NK-92 (cell line): ENCODE results near the gene NPAS2.

Source experiments
- DNase-seq: peaks from one replicate; lab custom pipeline; 2025; ENCODE audit not compliant: unreplicated experiment; lab: John Stamatoyannopoulos, UW

NPAS2 gene

DNA sequence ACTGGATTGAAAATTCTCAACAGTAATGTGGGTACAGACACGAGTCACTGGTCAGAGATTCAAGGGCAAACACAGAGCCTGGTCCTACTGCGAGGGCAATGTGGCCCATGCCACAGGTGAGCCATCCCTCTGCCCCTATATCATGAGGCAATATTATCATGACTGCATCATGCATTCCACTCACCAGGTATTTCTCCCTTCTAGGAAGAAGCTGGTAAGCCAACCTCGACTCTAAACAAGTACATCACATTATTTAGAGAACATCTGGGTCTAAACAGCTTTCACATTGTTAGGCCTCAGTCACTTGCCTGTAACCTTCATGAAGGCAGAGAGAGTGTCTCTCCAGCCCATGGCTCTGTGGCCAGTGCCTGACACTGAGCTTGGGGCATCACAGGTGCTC is 167.6 kb downstream of the NPAS2 start:
- no peak for DNase-seq

DNA sequence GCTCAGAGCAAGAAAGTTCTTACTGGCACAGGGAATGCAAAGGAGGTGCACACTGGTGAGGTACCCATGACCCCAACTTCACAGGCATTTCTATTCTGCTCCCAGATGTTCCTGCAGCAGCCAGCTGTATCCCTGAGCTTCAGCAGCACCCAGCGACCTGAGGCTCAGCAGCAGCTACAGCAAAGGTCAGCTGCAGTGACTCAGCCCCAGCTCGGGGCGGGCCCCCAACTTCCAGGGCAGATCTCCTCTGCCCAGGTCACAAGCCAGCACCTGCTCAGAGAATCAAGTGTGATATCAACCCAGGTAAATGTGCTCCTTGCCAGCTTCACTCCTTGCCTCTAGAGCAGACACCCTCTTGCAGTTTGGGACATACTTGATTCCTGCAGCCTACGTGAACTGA is 168.0 kb downstream of the NPAS2 start:
- DNase-seq: no peak

DNA sequence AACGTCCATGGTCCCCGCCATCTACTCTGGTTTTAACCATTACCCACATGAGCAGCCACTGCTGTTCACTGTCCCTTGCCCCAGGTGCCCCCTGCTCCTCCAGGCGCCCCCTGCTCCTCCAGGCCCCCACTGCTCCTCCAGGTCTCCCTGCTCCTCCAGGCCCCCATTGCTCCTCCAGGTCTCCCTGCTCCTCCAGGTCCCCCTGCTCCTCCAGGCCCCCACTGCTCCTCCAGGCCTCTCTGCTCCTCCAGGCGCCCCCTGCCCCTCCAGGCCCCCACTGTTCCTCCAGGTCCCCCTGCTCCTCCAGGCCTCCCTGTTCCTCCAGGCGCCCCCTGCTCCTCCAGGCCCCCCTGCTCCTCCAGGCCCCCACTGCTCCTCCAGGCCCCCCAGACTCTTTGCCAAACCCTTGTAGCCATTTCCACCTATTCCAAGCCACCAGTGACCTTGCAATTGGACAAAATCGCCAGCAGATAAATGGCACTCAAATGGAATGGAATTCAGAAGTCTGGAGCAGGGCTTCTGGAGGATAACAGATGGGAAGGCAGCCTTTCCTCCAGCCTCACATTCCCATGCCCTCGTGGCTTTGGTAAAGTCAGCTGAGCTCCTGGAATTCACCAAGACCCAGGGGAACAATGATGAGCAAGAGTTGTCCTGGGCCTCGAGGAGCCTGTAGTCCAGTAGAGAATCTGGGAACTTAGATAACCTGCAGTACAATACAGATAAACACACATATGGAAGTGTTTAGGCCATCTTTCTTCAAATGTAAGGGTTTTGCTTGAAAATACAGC is 168.9 kb downstream of the NPAS2 start:
- no peak for DNase-seq

DNA sequence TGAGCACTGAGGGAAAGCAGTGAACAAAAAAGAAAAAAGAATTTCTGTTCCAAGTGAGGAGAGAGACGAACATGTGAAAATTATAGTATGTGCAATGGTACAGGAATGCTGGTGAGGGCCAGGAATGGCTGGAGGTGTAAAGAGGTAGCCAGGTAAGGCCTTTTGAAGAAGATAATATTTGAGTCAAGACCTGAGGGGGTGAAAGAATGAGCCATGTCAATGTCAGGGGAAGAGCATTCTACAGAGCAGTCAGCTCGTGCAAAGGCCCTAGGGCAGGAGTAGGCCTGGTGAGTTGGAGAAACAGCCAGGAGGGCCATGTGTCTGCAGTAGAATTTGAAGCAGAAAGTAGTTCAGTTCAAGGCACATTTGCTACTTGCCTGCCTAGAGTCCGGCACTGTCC is 169.7 kb downstream of the NPAS2 start:
- no peak for DNase-seq

DNA sequence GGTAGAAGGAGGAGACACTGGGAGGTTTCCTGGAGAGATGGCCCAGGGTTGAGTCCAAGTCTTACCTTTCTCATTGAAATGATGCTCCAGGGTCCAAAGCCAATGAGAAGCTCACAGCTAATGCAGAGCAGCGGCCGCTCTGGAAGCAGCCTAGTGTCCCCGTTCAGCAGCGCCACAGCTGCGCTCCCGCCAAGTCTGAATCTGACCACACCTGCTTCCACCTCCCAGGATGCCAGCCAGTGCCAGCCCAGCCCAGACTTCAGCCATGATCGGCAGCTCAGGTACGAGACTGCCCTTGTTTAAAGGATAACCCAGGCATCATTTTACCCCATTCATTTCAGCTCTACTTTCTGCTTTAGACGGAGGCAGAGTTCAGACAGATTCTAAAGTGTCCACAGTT is 170.2 kb downstream of the NPAS2 start:
- DNase-seq: no peak

DNA sequence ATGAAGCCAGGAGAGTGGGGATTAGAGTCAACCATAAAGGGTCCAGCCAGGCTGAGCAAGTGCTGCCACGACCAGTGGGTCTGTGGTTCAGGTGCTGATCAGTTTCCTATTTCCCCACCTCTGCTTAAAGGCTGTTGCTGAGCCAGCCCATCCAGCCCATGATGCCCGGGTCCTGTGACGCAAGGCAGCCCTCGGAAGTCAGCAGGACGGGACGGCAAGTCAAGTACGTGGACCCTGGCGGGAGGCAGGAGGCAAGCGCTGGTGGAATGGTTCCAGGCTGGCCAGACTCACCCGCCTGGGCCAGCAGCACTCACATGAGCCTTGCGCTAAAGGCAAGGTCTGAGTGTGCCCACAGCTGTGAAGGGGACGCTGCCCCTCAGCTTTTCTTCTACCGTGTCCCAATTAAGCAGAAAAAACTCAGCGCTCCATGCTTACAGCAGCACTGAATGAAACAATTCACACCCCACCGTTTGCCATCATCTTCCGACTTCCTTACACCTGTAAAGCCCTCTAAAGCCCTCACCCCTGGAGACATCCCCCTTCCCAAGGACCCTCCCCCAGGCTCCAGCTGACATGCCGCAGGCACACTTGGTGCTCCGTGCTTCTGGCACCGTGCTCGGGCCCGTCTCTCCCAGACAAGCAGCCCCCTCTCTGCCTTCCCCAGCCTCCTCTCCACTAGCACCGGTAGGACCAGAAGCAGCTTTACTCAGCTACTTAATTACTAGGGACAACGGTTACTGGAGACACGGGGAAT is 170.9 kb downstream of the NPAS2 start:
- DNase-seq: no peak

DNA sequence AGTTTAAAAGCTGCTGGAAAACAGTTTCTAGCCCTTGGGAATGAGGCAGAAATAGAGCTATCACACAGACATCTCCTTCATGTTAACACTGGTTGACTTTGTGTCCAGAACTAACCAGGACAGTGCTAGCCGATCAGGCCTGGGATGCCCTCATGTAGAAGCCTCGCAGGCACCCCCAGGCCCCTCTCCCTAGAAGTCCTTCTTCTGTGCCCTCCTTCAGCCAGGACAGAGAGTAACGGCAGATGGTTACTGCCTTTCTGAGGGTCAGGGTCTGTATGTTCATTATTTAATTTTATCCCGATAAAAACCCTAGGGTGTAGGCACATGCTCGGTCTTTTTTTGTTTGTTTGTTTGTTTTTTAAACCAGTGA is 171.4 kb downstream of the NPAS2 start:
- DNase-seq: no peak

DNA sequence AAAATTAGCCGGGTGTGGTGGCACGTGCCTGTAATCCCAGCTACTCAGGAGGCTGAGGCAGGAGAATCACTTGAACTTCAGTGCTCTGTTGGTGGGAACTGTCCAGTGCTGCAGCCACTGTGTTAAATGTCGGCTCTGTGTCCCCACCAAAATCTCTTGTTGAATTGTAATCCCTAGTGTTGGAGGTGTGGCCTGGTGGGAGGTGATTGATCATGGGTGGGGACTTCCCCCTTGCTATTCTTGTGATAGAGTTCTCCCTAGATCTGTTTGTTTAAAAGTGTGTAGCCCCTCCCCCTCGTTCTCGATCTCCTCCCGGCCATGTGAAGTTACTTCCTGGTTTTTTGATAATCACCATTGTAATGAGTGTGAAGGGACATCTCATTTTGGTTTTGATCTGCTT is 172.3 kb downstream of the NPAS2 start:
- no peak for DNase-seq

DNA sequence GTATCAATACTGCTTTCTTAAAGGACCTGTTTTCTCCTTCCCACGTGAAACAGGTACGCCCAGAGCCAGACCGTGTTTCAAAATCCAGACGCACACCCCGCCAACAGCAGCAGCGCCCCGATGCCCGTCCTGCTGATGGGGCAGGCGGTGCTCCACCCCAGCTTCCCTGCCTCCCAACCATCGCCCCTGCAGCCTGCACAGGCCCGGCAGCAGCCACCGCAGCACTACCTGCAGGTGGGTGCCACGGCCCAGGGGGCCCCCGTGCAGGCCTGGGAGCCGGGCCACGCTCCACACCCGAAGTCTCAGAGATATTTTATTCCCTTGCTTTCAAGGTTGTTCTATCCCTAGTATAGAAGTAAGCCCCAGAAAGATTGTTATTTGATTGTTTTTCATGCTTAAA is 173.4 kb downstream of the NPAS2 start:
- no peak for DNase-seq

DNA sequence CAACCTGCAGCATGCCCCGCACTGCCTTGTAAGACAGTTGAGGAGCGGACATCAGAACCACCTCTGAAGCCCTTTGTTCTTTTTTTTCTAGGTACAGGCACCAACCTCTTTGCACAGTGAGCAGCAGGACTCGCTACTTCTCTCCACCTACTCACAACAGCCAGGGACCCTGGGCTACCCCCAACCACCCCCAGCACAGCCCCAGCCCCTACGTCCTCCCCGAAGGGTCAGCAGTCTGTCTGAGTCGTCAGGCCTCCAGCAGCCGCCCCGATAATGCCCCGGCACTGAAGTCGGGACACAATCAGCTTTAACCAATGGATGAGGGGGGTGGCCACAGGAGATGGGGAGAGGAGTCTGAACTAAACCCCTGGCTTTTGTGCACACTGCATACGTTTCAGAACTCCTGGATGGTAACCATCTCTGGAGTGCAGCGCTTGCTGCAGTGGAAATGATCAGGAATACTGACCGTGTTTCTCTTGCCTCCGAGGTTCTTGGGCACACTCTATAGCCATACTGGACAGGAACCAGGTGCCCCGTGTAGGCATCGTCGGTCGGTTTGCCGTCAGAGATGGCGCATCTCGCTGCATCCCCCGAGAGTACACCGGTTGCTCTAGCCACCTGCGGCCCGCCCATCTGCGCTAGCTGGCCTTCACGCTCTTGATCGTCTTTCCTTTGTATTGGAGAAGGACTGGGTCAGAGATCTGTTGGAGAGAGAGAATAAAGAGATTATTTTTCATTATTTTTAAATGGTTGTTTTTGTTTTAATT is 175.6 kb downstream of the NPAS2 start:
- DNase-seq: no peak

DNA sequence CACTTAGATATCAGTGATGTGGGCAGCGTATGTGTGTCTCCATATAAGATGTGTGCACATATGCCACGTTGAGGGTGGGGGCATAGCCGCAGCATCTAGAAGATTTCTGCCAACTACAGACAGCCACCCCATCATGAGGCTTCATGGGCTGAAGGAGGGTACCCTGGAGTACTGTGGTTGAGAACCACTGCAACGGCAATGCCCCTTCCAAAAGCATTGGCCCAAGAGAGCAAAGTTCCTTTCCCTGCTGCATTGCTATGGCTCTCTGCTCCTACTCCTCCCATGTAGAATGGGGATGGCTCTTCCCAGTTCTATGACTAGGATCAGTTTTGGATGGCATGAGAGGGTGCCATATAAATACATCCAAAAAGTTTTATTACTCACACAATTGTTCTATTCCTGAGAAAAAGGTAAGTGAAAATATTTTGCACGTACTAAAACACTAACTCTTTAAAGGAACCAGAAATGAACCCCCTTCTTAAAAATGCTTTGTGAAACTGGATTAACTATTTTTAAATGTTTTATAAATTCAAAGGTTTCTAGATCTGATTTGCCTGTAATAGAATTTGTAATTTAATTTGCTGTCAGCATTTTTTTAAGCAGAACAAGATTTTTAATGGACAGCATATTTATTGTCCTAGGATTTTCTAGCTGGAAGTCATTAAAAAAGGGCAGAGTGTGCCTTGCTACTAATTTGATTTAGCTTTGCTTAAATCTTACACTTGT is 177.7 kb downstream of the NPAS2 start:
- DNase-seq: no peak

DNA sequence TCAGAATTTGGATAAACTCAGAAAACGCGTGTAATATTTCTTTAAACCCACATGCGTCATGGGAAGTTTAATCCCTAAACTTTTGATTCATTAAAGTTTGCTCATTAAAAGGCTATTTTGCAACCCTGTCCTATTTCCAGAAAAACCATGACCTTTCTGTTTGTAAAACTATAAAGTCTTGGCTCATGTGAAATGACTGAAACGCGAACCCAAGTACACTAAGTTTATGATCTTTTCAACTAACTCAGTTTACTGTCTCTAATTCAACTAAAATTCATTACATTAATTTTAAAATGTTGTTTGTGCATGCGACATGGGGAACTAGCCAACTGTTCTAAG is 178.3 kb downstream of the NPAS2 start:
- DNase-seq: no peak

DNA sequence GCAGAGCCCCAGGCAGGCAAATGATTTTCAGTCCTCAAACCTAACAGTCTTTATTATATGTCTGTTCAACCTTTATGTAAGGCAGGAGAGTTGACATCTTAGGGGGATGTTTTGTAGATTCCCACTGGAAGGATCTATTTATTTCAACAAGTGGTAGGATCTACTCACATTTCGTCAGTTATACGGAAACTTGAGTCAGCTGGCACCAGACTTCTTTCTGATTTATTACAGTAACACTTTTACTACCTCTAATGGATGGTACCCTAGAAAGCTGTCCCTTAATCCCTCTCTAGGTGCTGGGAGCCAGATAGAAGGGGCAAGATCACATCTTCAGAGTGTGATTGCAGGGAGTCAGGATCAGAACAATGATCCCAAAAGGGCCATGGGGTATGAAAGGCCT is 180.1 kb downstream of the NPAS2 start:
- no peak for DNase-seq

DNA sequence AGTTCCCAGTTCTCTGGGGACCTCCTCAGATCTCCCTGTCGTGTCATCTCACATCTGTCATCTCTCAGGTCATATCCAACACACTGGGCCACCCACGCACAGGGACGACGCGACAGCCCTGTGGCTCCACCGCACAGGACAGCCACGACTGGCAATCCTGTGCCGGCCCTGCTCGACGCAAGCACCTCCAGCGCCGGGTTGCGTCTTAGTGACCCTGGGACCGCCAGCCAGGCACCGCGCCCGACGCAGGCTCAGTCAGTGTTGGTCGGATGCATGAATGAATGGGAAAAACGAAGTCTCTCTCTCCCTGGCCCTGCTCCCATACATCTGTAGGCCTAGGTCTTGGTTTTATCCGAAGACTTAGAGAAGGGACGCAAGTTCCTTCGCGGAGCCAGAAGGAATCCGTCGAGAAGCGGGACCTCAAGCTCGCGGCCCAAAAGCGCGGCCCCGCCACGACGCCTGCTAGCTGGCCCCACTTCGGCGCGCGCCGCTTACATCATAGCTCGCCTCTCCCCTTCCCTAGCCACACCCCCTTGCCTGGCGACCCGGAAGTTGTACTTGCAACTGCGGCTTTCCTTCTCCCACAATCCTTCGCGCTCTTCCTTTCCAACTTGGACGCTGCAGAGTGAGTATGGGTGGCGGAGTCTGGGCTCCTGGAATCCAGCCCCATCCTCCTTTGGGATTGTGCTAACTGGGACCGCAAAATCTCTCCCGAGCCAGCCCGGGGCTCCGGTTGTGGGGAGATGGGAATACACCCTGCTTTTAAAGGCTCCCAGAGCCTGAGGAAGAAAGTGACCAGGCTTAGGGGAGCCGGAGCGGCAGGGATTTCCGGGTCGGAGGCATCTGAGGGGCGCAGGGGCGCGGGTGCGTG is 182.0 kb downstream of the NPAS2 start, which contains the start of gene RPL31:
RPL31 (plus strand) TSS at position 599 of the 871 bp plus-strand sequence. CDS start 413 bp downstream, outside the sequence.
- peak; percentile 58 for DNase-seq

DNA sequence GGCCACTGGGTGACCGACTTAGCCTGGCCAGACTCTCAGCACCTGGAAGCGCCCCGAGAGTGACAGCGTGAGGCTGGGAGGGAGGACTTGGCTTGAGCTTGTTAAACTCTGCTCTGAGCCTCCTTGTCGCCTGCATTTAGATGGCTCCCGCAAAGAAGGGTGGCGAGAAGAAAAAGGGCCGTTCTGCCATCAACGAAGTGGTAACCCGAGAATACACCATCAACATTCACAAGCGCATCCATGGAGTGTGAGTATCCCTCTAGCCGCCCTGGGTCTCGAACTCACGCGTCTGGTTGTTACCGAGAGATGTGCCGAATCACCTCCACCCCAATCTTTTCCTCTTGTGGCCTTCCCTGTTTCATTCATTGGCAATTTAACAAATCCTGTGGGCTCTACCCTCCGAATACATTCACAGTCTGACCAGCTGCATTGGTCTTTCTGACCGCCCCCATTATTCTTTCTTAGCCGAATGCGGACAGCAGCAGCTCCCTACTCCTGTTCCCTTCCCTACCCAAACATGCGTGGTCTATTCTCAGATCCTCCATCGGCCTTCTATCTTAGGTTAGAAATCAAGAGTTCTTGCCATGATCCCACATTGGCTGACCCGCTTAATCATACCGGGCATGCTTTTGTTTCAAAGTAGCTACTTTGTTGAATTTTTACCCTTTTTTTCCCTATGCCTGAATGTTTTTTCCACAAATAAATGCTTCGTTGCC is 182.8 kb downstream of the NPAS2 start:
- DNase-seq: no peak

DNA sequence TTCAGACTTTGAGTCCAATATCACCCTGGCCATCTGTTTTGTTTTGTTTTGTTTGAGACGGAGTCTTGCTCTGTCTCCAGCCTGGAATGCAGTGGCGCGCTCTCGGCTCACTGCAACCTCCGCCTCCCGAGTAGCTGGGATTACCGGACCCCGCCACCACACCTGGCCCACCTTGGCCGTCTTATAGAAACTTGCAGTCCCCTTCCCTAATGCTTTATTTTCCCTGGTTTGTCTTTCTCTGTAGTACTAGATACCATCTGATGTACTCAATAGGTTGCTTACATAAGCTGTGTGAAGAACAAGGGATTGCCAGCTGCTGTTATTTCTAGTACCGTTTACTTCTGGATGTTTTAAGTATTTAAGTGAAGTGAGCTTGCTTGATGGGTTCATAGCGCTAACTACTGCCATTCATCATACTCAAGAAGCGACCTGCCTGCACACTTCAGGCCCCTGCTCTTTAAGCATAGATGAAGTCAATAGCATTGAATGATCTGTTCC is 183.4 kb downstream of the NPAS2 start:
- no peak for DNase-seq

DNA sequence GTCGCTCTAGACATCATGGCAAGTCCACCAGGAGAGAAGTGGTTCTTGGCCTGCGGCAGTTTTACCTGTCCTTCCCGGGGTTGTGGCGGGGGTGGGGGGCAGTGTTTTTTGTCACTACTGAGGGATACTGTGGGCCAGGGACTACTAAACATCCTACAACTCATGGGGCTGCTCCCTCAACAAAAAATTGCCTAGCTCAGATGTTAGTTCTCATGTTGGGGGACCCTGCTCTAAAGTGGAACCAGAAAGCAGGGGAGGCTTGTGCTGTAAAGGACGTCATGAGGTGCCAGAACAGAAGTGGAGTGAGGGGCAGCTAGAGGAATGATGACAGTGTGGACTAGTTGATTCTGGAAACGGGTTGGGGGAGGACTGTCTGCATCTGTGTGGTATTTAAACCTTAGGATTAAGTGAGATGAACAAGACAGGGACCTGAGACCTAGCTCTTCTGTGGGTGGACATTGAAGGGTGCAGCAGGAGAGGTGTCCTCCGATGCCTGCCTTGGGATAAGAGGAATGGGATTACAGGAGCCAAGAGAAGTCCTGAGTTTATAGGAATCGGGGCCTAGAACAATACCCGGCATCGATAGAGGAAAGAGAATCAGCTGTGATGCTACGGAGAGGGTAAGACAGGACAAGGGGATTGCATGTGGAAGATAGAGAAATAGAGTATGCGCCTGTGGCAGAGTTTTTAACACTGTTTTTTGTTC is 184.8 kb downstream of the NPAS2 start:
- no peak for DNase-seq

DNA sequence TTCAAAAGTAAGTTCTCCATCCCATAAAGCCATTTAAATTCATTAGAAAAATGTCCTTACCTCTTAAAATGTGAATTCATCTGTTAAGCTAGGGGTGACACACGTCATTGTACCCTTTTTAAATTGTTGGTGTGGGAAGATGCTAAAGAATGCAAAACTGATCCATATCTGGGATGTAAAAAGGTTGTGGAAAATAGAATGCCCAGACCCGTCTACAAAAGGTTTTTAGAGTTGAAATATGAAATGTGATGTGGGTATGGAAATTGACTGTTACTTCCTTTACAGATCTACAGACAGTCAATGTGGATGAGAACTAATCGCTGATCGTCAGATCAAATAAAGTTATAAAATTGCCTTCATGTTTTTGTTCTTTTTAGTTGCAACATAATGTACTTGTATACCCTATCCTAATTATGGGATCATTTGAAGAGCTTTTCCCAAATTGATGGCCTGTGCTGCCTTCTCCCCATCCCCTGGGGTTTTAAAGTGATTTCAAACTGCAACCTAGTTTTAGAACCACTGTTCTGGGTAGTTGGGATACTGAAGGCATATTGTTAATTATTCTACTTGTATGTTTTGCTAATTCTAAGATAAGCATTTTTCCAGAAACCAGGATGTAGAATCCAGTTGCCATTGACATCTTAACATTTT is 186.3 kb downstream of the NPAS2 start:
- DNase-seq: no peak
